Activated naive CD4-positive, alpha-beta T cell treated with anti-CD3 and anti-CD28 coated beads, Interleukin-2, amount 50 U/mL, for 16 hours (primary cell): ENCODE measurements around the gene C22orf42.
"Not testable (repeated sequence)": the region's sequence is repeated elsewhere in the genome, so short reads cannot be mapped to it uniquely, and the experiment has no call there.

Experiments used
- DNase-seq: peaks from one replicate; pipeline ENCODE4 v3.0.0-alpha.2; 2020

C22orf42 gene, protein sequence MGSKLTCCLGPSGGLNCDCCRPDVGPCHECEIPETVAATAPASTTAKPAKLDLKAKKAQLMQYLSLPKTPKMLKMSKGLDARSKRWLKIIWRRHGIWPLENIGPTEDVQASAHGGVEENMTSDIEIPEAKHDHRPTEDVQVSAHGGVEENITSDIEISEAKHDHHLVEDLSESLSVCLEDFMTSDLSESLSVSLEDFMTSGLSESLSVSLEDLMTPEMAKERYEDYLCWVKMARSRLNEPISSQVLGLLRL

DNA sequence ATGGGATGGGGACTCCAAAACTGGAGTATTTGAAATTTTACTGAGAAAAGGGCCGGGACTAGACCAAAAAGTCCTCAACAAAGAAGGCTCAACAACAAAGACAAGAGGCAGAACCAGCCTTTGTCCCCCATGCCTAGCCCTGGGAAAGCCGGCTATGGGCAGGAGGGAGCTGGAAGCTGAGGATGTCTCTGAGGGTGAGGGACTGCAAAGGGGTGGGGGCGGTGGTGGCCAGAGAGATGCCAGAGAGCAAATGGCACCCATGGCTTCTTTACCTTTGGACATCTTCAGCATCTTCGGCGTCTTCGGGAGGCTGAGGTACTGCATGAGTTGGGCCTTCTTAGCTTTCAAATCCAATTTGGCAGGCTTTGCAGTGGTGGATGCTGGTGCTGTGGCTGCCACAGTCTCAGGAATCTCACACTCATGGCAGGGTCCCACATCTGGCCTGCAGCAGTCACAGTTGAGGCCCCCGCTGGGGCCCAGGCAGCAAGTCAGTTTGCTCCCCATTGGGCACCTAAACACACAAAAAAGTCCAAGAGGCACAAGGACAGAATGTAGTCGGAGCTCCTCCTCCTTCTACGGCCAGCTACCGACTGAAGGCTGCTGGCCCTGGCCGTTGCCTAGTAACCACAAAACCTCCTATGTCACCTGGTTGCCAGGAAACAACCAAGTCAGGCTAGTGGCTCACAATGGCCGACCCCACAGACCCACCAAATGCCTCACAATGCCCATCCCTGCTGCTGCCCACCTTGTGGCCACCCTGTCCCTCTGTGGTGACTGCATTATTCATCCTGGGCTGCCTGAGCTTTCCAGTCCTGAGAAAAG, at the start of gene C22orf42:
C22orf42 (minus strand) TSS at position 592 of the 822 bp plus-strand sequence; CDS start at position 504, 88 bp downstream.
- no peak for DNase-seq

DNA sequence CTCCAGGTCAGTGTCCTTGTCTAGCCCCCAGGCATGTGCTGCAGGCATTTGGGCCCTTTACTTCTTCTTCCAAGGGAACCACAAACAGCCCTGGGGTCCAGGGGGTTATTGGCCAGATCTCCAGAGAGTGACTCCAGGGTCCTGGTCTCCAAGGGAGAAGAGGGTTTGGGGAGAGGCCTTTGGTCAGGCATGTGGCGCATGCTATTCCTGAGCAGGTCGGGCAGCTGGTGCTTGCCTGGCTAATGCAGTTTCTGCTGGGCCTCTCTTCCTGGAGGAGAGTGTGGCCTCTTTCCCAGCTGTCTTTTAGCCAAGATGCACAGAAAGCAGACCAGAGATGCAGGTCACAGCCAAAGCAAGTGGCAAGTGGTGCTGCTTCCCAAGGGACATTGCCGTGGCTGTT, 49.6 kb upstream of the C22orf42 start:
- no peak for DNase-seq

DNA sequence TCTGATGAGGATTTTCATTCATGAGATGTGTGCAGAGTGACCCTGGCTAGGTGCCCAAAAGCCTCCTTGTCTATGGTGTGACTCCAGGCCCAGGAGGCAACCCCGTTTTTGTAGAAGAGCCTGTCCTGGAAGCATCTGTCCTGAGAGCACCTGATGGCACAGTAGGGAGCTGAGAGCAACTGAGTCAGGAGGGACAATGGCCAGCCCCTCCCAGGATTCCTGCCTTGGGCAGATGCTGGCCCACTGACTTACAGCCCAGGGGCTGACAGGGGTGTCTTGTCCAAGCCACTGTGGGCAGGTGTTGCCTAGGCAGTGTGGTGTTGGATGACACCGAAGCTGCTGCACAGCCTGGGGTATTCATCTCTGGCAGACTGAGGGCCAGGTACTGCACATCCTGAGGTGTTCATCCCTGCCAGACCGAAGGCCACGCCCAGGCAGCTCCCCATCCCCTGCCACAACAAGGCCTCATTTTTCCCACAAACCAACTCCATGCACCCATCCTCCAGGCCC, 48.9 kb upstream of the C22orf42 start:
- no peak for DNase-seq

- DNase-seq, result peak; percentile 26
Observed at GRCh38 chr22:32206774-32207758, 48.0 kb upstream of the C22orf42 start.

DNA sequence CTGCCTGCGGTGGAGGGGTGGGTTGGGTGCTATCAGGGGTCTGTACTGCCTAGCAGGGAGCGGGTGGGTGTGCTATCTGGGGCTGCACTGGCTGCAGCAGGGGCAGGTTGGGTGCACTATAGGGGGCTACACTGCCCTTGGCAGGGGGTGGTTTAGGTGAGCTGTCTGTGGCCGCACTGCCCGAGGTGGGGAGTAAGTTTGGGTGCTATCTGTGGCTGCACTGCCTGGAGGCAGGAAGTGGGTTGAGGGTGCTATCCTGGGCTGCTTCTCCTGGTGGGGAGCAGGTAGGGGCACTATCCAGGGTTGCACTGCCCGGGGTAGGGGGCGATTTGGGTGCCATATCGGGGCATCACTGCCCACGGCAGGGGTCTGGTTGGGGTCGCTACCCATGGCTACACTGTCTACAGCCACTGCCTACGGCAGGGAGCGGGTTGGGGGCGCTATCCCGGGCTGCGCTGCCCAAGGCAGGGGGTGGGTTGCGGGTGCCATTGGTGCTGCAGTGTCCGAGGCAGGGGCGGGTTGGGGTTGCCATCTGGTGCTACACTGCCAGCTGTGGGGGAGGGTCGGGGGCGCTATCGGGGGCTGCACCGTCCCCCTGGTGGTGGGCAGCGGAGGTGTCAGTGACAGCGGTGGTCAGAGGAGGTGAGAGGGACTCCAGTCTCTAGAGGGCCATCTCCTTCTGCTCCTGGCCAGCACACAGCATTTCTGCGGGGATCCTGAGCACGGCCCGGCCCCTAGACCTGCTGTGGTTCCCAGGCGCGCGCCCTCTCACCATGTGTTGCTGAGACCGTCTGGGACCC, 47.1 kb upstream of the C22orf42 start:
- DNase-seq, result no peak

DNA sequence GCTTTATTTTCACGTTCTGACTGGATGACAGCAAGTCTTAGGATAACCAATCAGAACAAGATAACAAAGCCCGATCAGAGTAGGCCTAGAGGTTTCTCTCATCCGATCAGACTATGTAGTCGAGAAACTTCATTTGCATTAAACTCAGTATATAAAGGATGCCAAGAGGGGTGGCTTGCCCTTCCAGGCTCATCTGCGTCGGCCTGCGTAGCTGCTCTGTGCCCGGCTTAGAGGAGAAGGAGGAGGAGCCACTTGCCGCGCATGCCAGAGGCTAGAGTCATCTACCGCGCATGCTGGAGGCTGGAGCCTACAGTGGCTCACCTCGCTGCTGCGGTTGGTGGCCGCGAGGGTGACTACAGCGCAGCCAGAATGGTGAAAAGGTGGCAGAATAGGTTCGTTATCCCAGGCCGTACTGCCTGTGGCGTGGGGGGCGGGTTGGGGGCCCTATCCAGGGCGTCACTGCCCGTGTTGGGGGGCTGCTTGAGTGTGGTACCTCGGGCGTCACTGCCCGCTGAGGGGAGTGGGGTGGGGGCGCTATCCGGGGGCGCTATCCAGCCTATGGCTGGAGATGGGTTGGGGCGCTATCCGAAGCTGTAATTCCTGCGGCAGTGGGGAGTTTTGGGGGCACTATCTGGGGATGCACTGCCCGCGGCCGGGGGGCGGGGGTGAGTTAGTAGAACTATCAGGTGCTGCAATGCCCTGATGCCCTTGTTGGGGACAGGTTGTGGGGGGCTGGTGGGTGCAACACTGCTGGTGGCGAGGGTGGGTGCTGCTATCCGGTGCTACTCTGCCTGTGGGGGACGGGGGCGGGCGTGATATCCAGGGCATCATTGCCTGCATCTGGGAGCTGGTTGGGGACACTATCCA, 46.0 kb upstream of the C22orf42 start, which contains the start of gene RFPL2:
RFPL2 (minus strand) TSS at position 218 of the 867 bp plus-strand sequence. CDS start 2,622 bp downstream, outside the sequence.
- peak; percentile 32 for DNase-seq

- peak; percentile 15 for DNase-seq
Observed at GRCh38 chr22:32204040-32204855, 45.1 kb upstream of the C22orf42 start.

DNA sequence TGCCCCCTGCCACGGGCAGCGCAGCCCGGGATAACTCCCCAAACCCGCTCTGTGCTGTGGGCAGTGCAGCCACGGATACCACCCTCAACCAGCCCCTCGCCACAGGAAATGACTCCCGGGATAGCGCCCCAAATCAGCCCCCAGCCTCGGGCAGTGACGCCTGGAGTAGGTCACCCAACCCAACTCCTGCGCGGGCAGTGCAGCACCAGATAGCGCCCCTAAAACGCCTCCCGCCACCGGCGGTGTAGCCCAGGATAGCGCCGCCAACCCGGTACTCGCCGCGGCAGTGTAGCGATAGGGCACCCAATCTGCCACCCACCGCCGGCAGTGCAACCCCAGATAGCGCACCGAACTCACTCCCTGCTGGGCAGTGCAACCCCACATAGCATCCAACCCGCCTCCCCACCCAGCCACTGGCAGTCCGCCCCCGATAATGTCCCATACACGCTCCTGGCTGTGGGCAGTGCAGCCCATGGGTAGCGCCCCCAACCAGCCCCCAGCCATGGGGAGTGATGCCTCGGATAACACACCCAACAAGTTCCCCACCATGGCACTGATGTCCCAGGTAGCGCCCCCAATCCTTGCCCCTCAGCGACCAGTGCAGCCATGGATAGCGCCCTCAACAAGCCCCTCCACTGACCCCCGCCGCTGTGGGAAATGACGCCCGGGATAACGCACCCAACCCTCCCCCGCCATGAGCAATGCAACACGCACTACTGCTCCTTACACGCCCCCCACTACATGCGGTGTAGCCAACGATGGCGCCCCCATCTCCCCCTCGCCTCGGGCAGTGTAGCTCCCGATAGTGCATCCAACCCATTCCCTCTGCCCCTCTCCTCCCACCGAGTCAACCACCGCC, 44.3 kb upstream of the C22orf42 start:
- DNase-seq, result no peak

DNA sequence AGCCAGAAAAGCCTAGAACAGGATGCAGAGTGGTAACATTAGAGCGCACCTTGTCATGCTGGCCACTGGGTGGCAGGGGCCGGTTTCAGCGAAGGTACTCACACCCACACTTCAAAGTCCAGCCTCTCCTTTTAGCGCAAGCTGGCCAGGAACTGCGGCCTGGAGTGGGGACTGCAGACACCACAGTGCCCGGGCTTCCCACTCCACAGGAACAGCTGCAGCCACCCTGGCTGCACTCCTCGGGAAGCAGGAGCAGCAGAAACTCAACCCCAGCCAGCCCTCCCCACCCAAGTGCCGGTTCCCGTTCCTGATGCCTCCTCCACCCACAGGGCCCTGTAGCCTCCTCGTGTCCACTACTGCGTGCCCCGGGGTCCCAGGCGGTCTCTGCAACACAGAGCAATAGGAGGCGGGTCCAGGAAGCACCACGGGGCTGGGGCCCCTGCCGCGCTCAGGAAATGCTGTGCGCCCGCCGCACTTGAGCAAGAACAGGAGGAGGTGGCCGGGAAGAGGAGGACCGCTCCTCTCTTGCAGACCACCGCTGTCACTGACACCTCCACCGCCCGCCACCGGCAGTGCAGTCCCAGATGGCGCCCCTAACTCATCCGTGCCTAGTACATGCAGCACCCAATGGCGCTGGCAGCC, 43.6 kb upstream of the C22orf42 start:
- DNase-seq, result peak; percentile 28

- DNase-seq, result no peak
Observed at GRCh38 chr22:32202161-32202538, 43.0 kb upstream of the C22orf42 start.

DNA sequence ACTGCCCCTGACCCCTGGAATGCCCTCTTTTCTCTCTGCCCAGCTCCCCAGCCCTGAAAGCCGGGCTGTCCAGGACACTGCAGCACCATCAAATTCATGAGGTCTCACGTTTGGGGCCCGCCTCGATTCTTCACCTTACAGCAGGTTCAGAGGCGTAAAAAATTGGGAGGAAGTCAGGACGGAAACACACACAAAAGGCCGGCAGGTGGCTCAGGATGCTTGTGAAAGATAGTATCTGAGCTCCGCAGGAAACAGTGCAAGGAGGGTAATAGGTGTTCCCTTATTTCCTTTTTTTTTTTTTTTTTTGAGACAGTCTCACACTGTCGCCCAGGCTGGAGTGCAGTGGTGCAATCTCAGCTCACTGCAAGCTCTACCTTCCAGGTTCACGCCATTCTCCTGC, 41.6 kb upstream of the C22orf42 start:
- no peak for DNase-seq

- no peak for DNase-seq
Observed at GRCh38 chr22:32199961-32200360, 40.9 kb upstream of the C22orf42 start.

- DNase-seq, result no peak
Observed at GRCh38 chr22:32199341-32199740, 40.2 kb upstream of the C22orf42 start.

GRCh38 chr22:32197553-32198226, 38.6 kb upstream of the C22orf42 start:
- DNase-seq, result not testable (repeated sequence)

DNA sequence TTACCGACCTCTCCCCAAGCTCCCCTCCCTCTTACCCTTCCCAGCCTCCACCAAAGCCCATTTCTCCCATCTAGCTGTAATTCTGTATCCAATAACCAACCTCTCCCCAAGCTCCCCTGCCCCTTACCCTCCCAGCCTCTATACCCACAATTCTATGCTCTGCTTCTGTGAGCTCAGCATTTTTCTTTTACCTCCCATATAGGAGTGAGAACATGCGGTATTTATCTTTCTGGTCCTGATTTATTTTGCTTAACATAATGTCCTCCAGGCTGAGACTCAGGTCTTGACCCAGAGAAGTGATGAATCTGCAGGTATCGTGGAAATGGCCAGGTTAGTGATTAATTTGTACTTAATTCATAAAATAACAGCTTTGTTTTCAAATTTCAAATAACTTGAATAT, 36.8 kb upstream of the C22orf42 start:
- not testable (repeated sequence) for DNase-seq

DNA sequence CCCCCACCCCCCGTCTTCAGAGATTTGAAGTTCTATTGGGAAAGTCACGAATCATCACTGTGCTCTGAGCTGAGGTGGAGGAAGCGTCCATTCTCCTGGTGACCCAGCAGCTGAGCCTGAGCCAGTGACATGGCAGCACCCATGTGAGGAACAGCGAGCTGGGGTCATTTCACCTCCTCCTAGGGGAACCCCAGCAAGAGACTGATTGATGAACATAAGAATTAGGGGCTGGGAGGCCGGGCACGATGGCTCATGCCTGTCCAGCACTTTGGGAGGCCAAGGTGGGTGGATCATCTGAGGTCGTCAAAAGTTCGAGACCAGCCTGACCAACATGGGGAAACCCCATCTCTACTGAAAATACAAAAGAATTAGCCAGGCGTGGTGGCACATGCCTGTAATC, 34.2 kb upstream of the C22orf42 start:
- DNase-seq, result not testable (repeated sequence)

DNA sequence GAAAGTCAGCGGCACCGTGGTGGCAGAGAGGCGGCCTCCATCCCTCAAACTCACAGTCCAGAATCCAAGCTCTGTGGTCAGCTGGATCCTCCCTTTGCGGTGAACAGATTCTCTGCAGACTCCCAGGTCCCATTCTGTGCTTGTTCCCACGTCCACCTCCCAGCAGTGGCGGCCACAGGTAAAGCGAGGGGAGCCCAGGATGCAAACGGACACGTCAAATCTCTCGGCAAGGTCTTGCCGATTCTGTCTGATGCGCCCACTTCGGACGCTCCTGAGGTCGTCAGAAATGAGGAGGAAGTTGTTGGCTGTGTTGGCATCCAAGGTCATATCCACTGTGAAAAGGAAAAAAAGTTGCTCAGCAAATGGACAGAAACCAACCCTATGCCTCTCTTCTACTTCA, 31.9 kb upstream of the C22orf42 start:
- DNase-seq, result not testable (repeated sequence)

- DNase-seq, result no peak
Observed at GRCh38 chr22:32185821-32186220, 26.7 kb upstream of the C22orf42 start.
